Neural cell (in vitro differentiated cells): ENCODE data around the gene PSIP1. TPM values are rescaled to one million over a fixed set of nuclear protein-coding genes. Genes with fewer than 3 reads are reported as not detected.

Source experiments
- H2AFZ ChIP-seq: fragments of 200-600, 300-800 bp; sonication (generic), shearing (Covaris generic); 2 replicates; pipeline ENCODE4 v1.6.0; 2014; ENCODE audit warnings: low read depth, mild to moderate bottlenecking, antibody characterized with exemption, low read length, moderate library complexity
- H3F3A ChIP-seq: fragments of 200-600 bp; shearing (Covaris generic); 2 replicates; pipeline ENCODE4 v1.6.1; 2016; ENCODE audit warnings: mild to moderate bottlenecking, moderate library complexity, mixed read lengths, antibody characterized with exemption, low read length; ENCODE audit not compliant: insufficient read depth, poor library complexity, severe bottlenecking
- H3K27ac ChIP-seq: fragments of 200-600, 300-800 bp; sonication (generic), shearing (Covaris generic); 2 replicates; pipeline ENCODE4 v1.5.1; 2014; ENCODE audit warnings: mild to moderate bottlenecking, low read length, moderate library complexity
- H3K27me3 ChIP-seq: fragments of 300-800, 200-600 bp; sonication (generic), shearing (Covaris generic); 2 replicates; pipeline ENCODE4 v1.6.0; 2014; ENCODE audit warnings: mild to moderate bottlenecking, low read depth, low read length, moderate library complexity; ENCODE audit not compliant: insufficient read depth
- H3K36me3 ChIP-seq: fragments of 300-800, 200-600 bp; sonication (generic), shearing (Covaris generic); 2 replicates; pipeline ENCODE4 v1.5.1; 2014; ENCODE audit warnings: mild to moderate bottlenecking, antibody characterized with exemption, low read length, moderate library complexity; ENCODE audit not compliant: insufficient read depth
- H3K4me2 ChIP-seq: fragments of 300-800, 200-600 bp; sonication (generic), shearing (Covaris generic); 2 replicates; pipeline ENCODE4 v1.6.0; 2014; ENCODE audit warnings: mild to moderate bottlenecking, low read length
- H3K4me3 ChIP-seq: fragments of 300-800, 200-600 bp; sonication (generic), shearing (Covaris generic); 2 replicates; pipeline ENCODE4 v1.5.1; 2014; ENCODE audit warnings: mild to moderate bottlenecking, low read length, moderate library complexity
- H3K79me2 ChIP-seq: fragments of 200-600 bp; shearing (Covaris generic); replicated peaks from 2 replicates; pipeline ENCODE4 v1.6.0; 2014; ENCODE audit warnings: mild to moderate bottlenecking, low read length, moderate library complexity; ENCODE audit not compliant: insufficient read depth
- H3K9ac ChIP-seq: fragments of 300-800, 200-600 bp; sonication (generic), shearing (Covaris generic); 2 replicates; pipeline ENCODE4 v1.6.1; 2016; ENCODE audit warnings: mild to moderate bottlenecking, low read length, mixed read lengths
- H3K9me2 ChIP-seq: fragments of 200-600 bp; shearing (Covaris generic); 2 replicates; pipeline ENCODE4 v1.6.1; 2016; ENCODE audit warnings: mild to moderate bottlenecking, low read length, mixed read lengths; ENCODE audit not compliant: insufficient read depth
- H3K9me3 ChIP-seq: fragments of 200-600, 300-800 bp; sonication (generic), shearing (Covaris generic); 2 replicates; pipeline ENCODE4 v1.6.1; 2016; ENCODE audit warnings: mild to moderate bottlenecking, mixed run types, low read length, moderate library complexity, mixed read lengths
- H4K20me1 ChIP-seq: fragments of 200-600 bp; shearing (Covaris generic); 2 replicates; pipeline ENCODE4 v1.6.1; 2016; ENCODE audit warnings: mild to moderate bottlenecking, mixed run types; ENCODE audit not compliant: insufficient read depth
- EP300 ChIP-seq: fragments of 450-650 bp; conservative IDR thresholded peaks from 2 replicates; pipeline ENCODE4 v1.6.1; 2014; ENCODE audit warnings: antibody characterized with exemption, mild to moderate bottlenecking, moderate library complexity; ENCODE audit not compliant: poor library complexity, severe bottlenecking
- EZH2 ChIP-seq: fragments of 200-600, 300-800 bp; shearing (Covaris generic), sonication (generic); IDR thresholded peaks from 2 replicates; pipeline ENCODE4 v1.6.1; 2014; ENCODE audit warnings: antibody characterized with exemption, low read length, borderline replicate concordance, mild to moderate bottlenecking; ENCODE audit not compliant: insufficient read depth, poor library complexity, severe bottlenecking
- MXI1 ChIP-seq: fragments of 450-650 bp; conservative IDR thresholded peaks from 2 replicates; pipeline ENCODE4 v1.6.1; 2014; ENCODE audit warnings: antibody characterized with exemption, mild to moderate bottlenecking; ENCODE audit not compliant: poor library complexity, severe bottlenecking
- POLR2AphosphoS5 ChIP-seq: IDR thresholded peaks from 2 replicates; pipeline ENCODE4 v1.6.1; 2012
- RAD21 ChIP-seq: fragments of 450-650 bp; conservative IDR thresholded peaks from 2 replicates; pipeline ENCODE4 v1.6.1; 2014; ENCODE audit warnings: antibody characterized with exemption, mild to moderate bottlenecking, moderate library complexity
- SMC3 ChIP-seq: fragments of 450-650 bp; conservative IDR thresholded peaks from 2 replicates; pipeline ENCODE4 v1.6.1; 2014; ENCODE audit warnings: antibody characterized with exemption, mild to moderate bottlenecking, moderate library complexity; ENCODE audit not compliant: poor library complexity
- polyA plus RNA-seq: library from polyadenylated mRNA; depleted of rRNA; stranded (reverse); fragments of >200 nt; gene quantifications from 2 replicates; pipeline ENCODE4 v1.2.3, GENCODE V29; 2014
- TF ChIP-seq, protein P1 (sequence below): fragments of 450-650 bp; IDR thresholded peaks from 2 replicates; pipeline ENCODE4 v1.5.1; 2014; ENCODE audit warnings: antibody characterized with exemption, mild to moderate bottlenecking, moderate library complexity; ENCODE audit not compliant: poor library complexity, severe bottlenecking
- TF ChIP-seq, protein P2 (sequence below): IDR thresholded peaks from 2 replicates; pipeline ENCODE4 v1.6.1; 2012; ENCODE audit warnings: borderline replicate concordance

Gene PSIP1
- polyA plus RNA-seq, 1 donor from 2014 or later: 339 TPM

DNA sequence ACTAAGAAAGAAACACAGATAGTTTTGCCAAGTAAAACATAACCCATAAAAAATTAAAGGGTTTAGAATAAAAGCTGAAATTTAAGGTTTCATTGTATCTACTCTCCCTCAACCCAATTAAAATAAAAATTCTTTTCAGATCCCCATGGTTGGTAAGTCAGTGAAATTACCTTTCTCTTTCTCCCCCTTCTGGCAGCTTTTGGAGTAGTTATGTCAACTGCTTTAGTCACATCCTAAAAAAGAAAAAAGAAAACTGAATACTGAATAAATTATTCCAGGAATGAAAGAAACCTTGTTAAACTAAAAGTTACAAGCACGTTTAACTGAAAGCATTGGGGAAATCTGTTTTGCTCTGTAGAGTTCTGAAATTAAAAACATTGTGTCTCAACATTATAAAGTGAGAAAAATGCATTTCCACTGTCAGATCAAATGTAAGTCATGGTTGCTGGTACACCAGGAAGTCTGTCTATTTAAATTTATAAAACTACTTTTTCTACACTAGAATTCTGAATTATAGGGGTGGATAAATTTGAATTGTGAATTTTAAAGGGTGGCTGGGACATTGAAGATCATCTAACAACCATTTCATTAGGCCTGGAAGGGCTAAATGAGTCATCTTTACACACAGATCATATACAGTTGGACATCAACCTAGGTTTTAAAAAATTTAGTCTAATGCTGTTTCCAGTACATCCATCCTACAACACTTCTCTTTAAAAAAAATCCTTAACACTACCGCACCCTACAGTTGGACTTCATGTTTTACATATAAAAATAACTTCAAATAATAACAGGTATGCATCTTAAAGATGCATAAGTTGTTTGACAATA lies 24.7 kb downstream of the PSIP1 start:
- no peak overlapping the region for H3K9ac ChIP-seq
- H3K27ac ChIP-seq: no peak overlapping the region
- TF ChIP-seq, protein P1, sequence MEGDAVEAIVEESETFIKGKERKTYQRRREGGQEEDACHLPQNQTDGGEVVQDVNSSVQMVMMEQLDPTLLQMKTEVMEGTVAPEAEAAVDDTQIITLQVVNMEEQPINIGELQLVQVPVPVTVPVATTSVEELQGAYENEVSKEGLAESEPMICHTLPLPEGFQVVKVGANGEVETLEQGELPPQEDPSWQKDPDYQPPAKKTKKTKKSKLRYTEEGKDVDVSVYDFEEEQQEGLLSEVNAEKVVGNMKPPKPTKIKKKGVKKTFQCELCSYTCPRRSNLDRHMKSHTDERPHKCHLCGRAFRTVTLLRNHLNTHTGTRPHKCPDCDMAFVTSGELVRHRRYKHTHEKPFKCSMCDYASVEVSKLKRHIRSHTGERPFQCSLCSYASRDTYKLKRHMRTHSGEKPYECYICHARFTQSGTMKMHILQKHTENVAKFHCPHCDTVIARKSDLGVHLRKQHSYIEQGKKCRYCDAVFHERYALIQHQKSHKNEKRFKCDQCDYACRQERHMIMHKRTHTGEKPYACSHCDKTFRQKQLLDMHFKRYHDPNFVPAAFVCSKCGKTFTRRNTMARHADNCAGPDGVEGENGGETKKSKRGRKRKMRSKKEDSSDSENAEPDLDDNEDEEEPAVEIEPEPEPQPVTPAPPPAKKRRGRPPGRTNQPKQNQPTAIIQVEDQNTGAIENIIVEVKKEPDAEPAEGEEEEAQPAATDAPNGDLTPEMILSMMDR: peak; percentile 45
- no peak for TF ChIP-seq MXI1
- H3K79me2 ChIP-seq: peaks cover 3% of the 10 kb centered on the region
- no peaks in the 10 kb centered on the region for H4K20me1 ChIP-seq
- H3K9me2 ChIP-seq: no peaks in the 10 kb centered on the region
- no peaks in the 10 kb centered on the region for H3K27me3 ChIP-seq
- no peaks in the 10 kb centered on the region for H3K9me3 ChIP-seq
- no peak overlapping the region for H3K4me2 ChIP-seq
- H3K36me3 ChIP-seq: no peaks in the 10 kb centered on the region
- H2AFZ ChIP-seq: no peak overlapping the region
- no peak overlapping the region for H3K4me3 ChIP-seq
- H3F3A ChIP-seq: no peaks in the 10 kb centered on the region

DNA sequence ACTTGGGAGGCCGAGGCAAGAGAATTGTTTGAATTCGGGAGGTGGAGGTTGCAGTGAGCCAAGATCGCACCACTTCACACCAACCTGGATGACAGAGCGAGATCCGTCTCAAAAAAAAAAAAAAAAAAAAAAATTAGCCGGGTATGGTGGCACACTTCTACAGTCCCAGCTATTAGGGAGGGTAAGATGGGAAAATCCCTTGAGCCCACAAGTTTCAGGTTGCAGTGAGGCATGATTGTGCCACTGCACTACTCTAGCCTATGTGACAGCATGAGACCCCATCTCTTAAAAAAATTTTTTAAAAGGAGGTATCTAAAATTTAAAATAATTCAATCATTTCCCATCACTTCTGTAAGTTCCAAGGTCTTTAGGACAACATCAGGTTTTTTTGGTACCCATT lies 26.0 kb downstream of the PSIP1 start:
- no peaks in the 10 kb centered on the region for H3K36me3 ChIP-seq

More for the DNA sequence above, 26.0 kb downstream of the PSIP1 start:
- no peak overlapping the region for H3K27ac ChIP-seq
- H3K9me2 ChIP-seq: no peaks in the 10 kb centered on the region
- H3K9ac ChIP-seq: no peak overlapping the region
- no peaks in the 10 kb centered on the region for H3F3A ChIP-seq
- H3K4me2 ChIP-seq: no peak overlapping the region
- no peaks in the 10 kb centered on the region for H4K20me1 ChIP-seq
- no peaks in the 10 kb centered on the region for H3K9me3 ChIP-seq
- H3K27me3 ChIP-seq: no peaks in the 10 kb centered on the region
- no peak overlapping the region for H2AFZ ChIP-seq
- TF ChIP-seq RAD21 (no peak), POLR2AphosphoS5 (no peak), EZH2 (no peak), SMC3 (no peak), EP300 (no peak), MXI1 (no peak)
- TF ChIP-seq, protein P1: no peak
- TF ChIP-seq, protein P2, sequence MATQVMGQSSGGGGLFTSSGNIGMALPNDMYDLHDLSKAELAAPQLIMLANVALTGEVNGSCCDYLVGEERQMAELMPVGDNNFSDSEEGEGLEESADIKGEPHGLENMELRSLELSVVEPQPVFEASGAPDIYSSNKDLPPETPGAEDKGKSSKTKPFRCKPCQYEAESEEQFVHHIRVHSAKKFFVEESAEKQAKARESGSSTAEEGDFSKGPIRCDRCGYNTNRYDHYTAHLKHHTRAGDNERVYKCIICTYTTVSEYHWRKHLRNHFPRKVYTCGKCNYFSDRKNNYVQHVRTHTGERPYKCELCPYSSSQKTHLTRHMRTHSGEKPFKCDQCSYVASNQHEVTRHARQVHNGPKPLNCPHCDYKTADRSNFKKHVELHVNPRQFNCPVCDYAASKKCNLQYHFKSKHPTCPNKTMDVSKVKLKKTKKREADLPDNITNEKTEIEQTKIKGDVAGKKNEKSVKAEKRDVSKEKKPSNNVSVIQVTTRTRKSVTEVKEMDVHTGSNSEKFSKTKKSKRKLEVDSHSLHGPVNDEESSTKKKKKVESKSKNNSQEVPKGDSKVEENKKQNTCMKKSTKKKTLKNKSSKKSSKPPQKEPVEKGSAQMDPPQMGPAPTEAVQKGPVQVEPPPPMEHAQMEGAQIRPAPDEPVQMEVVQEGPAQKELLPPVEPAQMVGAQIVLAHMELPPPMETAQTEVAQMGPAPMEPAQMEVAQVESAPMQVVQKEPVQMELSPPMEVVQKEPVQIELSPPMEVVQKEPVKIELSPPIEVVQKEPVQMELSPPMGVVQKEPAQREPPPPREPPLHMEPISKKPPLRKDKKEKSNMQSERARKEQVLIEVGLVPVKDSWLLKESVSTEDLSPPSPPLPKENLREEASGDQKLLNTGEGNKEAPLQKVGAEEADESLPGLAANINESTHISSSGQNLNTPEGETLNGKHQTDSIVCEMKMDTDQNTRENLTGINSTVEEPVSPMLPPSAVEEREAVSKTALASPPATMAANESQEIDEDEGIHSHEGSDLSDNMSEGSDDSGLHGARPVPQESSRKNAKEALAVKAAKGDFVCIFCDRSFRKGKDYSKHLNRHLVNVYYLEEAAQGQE: no peak
- no peak overlapping the region for H3K4me3 ChIP-seq
- H3K79me2 ChIP-seq: peaks cover 3% of the 10 kb centered on the region
